Measurements from ENCODE around the gene ZNF83.

DNA sequence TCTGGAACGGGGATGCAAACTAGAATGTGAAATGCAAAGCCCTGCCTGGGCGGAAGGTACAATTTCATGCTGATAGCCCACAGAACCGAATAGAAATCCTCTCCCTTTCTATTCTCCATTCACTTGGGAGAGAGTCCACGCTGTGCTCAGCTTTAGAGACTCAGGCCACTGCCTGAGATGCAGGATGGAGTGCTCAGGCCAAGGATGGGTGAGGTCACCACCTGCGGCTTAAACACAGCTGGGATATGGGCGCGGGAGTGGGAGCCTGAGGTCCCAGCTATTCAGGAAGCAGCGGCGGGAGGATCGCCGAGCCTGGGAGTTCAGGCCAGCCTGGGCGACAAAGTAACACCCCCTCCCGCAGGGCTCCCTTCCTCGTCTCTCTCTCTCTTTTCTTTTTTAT, 446 bp upstream of the ZNF83 start:
- TF ChIP-seq ZFP3 (CRISPR knock-in tag; IDR thresholded peaks at IDR 0.05): no peak
- no peak for TF ChIP-seq TOX (CRISPR knock-in tag; IDR thresholded peaks at IDR 0.05; ENCODE audit: borderline replicate concordance)
- TF ChIP-seq ZFP30 (CRISPR knock-in tag; IDR thresholded peaks at IDR 0.05): no peak
- no peak for TF ChIP-seq GLIS3 (CRISPR knock-in tag; IDR thresholded peaks at IDR 0.05)
- TF ChIP-seq ARNTL (CRISPR knock-in tag; IDR thresholded peaks at IDR 0.05; ENCODE audit: borderline replicate concordance, low read depth): no peak
- TF ChIP-seq ESRRG (CRISPR knock-in tag; IDR thresholded peaks at IDR 0.05): no peak
- TF ChIP-seq RARB (CRISPR knock-in tag; IDR thresholded peaks at IDR 0.05): no peak
- TF ChIP-seq, protein P1, sequence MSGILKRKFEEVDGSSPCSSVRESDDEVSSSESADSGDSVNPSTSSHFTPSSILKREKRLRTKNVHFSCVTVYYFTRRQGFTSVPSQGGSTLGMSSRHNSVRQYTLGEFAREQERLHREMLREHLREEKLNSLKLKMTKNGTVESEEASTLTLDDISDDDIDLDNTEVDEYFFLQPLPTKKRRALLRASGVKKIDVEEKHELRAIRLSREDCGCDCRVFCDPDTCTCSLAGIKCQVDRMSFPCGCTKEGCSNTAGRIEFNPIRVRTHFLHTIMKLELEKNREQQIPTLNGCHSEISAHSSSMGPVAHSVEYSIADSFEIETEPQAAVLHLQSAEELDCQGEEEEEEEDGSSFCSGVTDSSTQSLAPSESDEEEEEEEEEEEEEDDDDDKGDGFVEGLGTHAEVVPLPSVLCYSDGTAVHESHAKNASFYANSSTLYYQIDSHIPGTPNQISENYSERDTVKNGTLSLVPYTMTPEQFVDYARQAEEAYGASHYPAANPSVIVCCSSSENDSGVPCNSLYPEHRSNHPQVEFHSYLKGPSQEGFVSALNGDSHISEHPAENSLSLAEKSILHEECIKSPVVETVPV (CRISPR knock-in tag; IDR thresholded peaks at IDR 0.05): no peak
- TF ChIP-seq SNAI2 (CRISPR knock-in tag; IDR thresholded peaks at IDR 0.05): no peak
- TF ChIP-seq ZNF70 (CRISPR knock-in tag; IDR thresholded peaks at IDR 0.05): no peak
- no peak for TF ChIP-seq CSDC2 (CRISPR knock-in tag; IDR thresholded peaks at IDR 0.05)
- no peak for TF ChIP-seq PATZ1 (CRISPR knock-in tag; IDR thresholded peaks at IDR 0.05; ENCODE audit: borderline replicate concordance)
- TF ChIP-seq, protein P2, sequence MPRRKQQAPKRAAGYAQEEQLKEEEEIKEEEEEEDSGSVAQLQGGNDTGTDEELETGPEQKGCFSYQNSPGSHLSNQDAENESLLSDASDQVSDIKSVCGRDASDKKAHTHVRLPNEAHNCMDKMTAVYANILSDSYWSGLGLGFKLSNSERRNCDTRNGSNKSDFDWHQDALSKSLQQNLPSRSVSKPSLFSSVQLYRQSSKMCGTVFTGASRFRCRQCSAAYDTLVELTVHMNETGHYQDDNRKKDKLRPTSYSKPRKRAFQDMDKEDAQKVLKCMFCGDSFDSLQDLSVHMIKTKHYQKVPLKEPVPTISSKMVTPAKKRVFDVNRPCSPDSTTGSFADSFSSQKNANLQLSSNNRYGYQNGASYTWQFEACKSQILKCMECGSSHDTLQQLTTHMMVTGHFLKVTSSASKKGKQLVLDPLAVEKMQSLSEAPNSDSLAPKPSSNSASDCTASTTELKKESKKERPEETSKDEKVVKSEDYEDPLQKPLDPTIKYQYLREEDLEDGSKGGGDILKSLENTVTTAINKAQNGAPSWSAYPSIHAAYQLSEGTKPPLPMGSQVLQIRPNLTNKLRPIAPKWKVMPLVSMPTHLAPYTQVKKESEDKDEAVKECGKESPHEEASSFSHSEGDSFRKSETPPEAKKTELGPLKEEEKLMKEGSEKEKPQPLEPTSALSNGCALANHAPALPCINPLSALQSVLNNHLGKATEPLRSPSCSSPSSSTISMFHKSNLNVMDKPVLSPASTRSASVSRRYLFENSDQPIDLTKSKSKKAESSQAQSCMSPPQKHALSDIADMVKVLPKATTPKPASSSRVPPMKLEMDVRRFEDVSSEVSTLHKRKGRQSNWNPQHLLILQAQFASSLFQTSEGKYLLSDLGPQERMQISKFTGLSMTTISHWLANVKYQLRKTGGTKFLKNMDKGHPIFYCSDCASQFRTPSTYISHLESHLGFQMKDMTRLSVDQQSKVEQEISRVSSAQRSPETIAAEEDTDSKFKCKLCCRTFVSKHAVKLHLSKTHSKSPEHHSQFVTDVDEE (CRISPR knock-in tag; IDR thresholded peaks at IDR 0.05): no peak
- no peak for TF ChIP-seq ZNF8 (CRISPR knock-in tag; IDR thresholded peaks at IDR 0.05)
